ENCODE results near the gene RANGAP1. TPM values are rescaled to one million over a fixed set of nuclear protein-coding genes. Genes with fewer than 3 reads are reported as not detected.

Gene RANGAP1
- total and polyA plus RNA-seq, 2 of the 4 experiments (the other 2 are of a cell fraction), result 71.2 to 148 TPM

GRCh38 chr22:41231369-41231768, 54.6 kb downstream of the RANGAP1 start:
- no peak overlapping the region for H4K8ac ChIP-seq (ENCODE audit: low read depth in 2 of 2, low read length in 2 of 2)
- H3K36me3 ChIP-seq (ENCODE audit: control insufficient read depth, insufficient read depth, low read length), result peaks cover 28% of the 10 kb centered on the region
- H3K9me1 ChIP-seq (ENCODE audit: insufficient read depth, low read length), result peaks cover 10% of the 10 kb centered on the region; the same call in 1 of the 2 replicates
- no peaks in the 10 kb centered on the region for H3K4me1 ChIP-seq (ENCODE audit: control insufficient read depth, insufficient read depth, low read length)
- TF ChIP-seq CEBPB (IDR thresholded peaks at IDR 0.05; ENCODE audit: low read depth, low read length), result no peak
- TF ChIP-seq MAFK (IDR thresholded peaks at IDR 0.05; ENCODE audit: low read depth, low read length), result no peak
- no peak for TF ChIP-seq RAD21 (IDR thresholded peaks at IDR 0.05; ENCODE audit: low read length)
- no peak for TF ChIP-seq MAZ (IDR thresholded peaks at IDR 0.05; ENCODE audit: borderline replicate concordance, low read depth, low read length)
- no peak for TF ChIP-seq BHLHE40 (IDR thresholded peaks at IDR 0.05; ENCODE audit: low read depth, low read length)
- no peak for TF ChIP-seq FOS (IDR thresholded peaks at IDR 0.05; ENCODE audit: low read depth, low read length)
- TF ChIP-seq POLR2A (IDR thresholded peaks at IDR 0.05; ENCODE audit: low read depth, low read length), result no peak
- CTCF ChIA-PET, result no interaction called here
- no peak overlapping the region for H3K56ac ChIP-seq (ENCODE audit: extremely low read depth, insufficient read depth, low read length)
- in situ Hi-C loops (cut with MboI; ENCODE audit: low sequenced_read_pairs) (no loop called here), dilution Hi-C loops (cut with HindIII; ENCODE audit: low sequenced_read_pairs, unreplicated experiment) (no loop called here), intact Hi-C loops (cut with micrococcal nuclease) (no loop called here)
- peaks cover 0 to 5% of the 10 kb centered on the region in 2 experiments; a peak in 1 of 4 replicates for H3K79me1 ChIP-seq (ENCODE audit: low read depth in 1 of 2, low read length in 2 of 2)
- H3K27me3 ChIP-seq (ENCODE audit: control insufficient read depth, insufficient read depth, low read length), result no peaks in the 10 kb centered on the region
- ATAC-seq (ENCODE audit: low read depth) (no peak), DNase-seq (no peak)
- no peak overlapping the region for H3K23ac ChIP-seq (ENCODE audit: low read depth, low read length)
- no peak overlapping the region for H3K4me2 ChIP-seq (ENCODE audit: low read depth, low read length)
- no peak overlapping the region for H3K9ac ChIP-seq (ENCODE audit: low read depth, low read length)
- H3K4me3 ChIP-seq (ENCODE audit: insufficient read depth, low read depth, low read length), result no peak overlapping the region
- no peak overlapping the region for H2BK5ac ChIP-seq (ENCODE audit: low read depth, low read length, poor library complexity, severe bottlenecking)
- no peak overlapping the region for H2AK5ac ChIP-seq (ENCODE audit: low read depth, low read length)
- H4K5ac ChIP-seq (ENCODE audit: low read depth, low read length), result no peak overlapping the region
- no peak overlapping the region for H2AK9ac ChIP-seq (replicated peaks; ENCODE audit: low read depth, low read length, poor library complexity)
- H4K91ac ChIP-seq (ENCODE audit: insufficient read depth, low read depth, low read length), result no peak overlapping the region
- WGBS, 2 experiments (ENCODE audit: extremely low coverage in 2 of 2, insufficient read length in 1 of 2), result 94% methylated on average over 5 of the region's 7 CpGs; no CpG with 5 or more reads in 1 of the 2 experiments
- POLR2A ChIA-PET (ENCODE audit: unreplicated experiment), result no interaction called here
- H3K18ac ChIP-seq (ENCODE audit: low read depth, low read length), result no peak overlapping the region
- no peak overlapping the region for H2BK15ac ChIP-seq (ENCODE audit: low read depth, low read length)
- H2BK120ac ChIP-seq (ENCODE audit: low read depth, low read length), result no peak overlapping the region
- H2AFZ ChIP-seq (replicated peaks; ENCODE audit: low read length, poor library complexity), result no peak overlapping the region
- no peaks in the 10 kb centered on the region for H3K9me3 ChIP-seq (ENCODE audit: control insufficient read depth, insufficient read depth, low read length)
- H3K27ac ChIP-seq (ENCODE audit: insufficient read depth, low read length), result no peak overlapping the region
- BruUV-seq (replicated peaks), result no TSS peak
- no peak overlapping the region for H3K14ac ChIP-seq (replicated peaks; ENCODE audit: low read depth, low read length)
- no peaks in the 10 kb centered on the region for H4K20me1 ChIP-seq (ENCODE audit: insufficient read depth, low read length)
- no peak overlapping the region for H3K4ac ChIP-seq (ENCODE audit: low read depth, low read length)
- no peak overlapping the region for H2BK20ac ChIP-seq (ENCODE audit: low read depth, low read length)
